GM23338 (cell line): ENCODE measurements around the gene ZDHHC7. TPM values are rescaled to one million over a fixed set of nuclear protein-coding genes. Genes with fewer than 3 reads are reported as not detected.
A peak's percentile ranks its signal among the peaks of the same experiment; 100 is the strongest.

Source experiments
- ATAC-seq: fragments of 200-7000 bp; cut with Tn5 transposase; 3 replicates; pipeline ENCODE4 v1.9.1; 2020
- DNase-seq: peaks from one replicate; pipeline ENCODE4 v3.0.0-alpha.2; 2015; ENCODE audit warnings: low spot score
- H2AFZ ChIP-seq: fragments of 200-600 bp; sonication (generic); 2 replicates; pipeline ENCODE4 v1.8.0; 2016; ENCODE audit warnings: antibody characterized with exemption, mild to moderate bottlenecking, moderate library complexity
- H3F3A ChIP-seq: fragments of 200-600 bp; sonication (generic); replicated peaks from 2 replicates; pipeline ENCODE4 v1.8.0; 2017; ENCODE audit warnings: antibody characterized with exemption, mixed run types, low read depth
- H3K27ac ChIP-seq: fragments of 200-600 bp; sonication (generic); 2 replicates; pipeline ENCODE4 v1.6.1; 2016; ENCODE audit warnings: low read depth
- H3K27me3 ChIP-seq: fragments of 200-600 bp; sonication (generic); 2 replicates; pipeline ENCODE4 v1.8.0; 2016; ENCODE audit warnings: mild to moderate bottlenecking, mixed run types, moderate library complexity; ENCODE audit not compliant: insufficient read depth
- H3K36me3 ChIP-seq: fragments of 200-600 bp; sonication (generic); 2 replicates; pipeline ENCODE4 v1.8.0; 2016; ENCODE audit warnings: mild to moderate bottlenecking; ENCODE audit not compliant: insufficient read depth
- H3K4me1 ChIP-seq: fragments of 200-600 bp; sonication (generic); 2 replicates; pipeline ENCODE4 v1.8.0; 2016; ENCODE audit warnings: mild to moderate bottlenecking, moderate library complexity; ENCODE audit not compliant: insufficient read depth
- H3K4me2 ChIP-seq: fragments of 200-600 bp; sonication (generic); 2 replicates; pipeline ENCODE4 v1.7.1; 2017; ENCODE audit warnings: mixed run types
- H3K4me3 ChIP-seq: fragments of 200-600 bp; sonication (generic); 2 replicates; pipeline ENCODE4 v1.6.1; 2016; ENCODE audit warnings: mixed run types
- H3K79me2 ChIP-seq: fragments of 200-600 bp; sonication (generic); replicated peaks from 2 replicates; pipeline ENCODE4 v1.8.0; 2017; ENCODE audit warnings: mild to moderate bottlenecking; ENCODE audit not compliant: insufficient read depth
- H3K9me2 ChIP-seq: fragments of 200-600 bp; sonication (generic); 2 replicates; pipeline ENCODE4 v1.8.0; 2017; ENCODE audit not compliant: insufficient read depth
- H4K20me1 ChIP-seq: fragments of 200-600 bp; sonication (generic); replicated peaks from 2 replicates; pipeline ENCODE4 v1.8.0; 2017; ENCODE audit warnings: mild to moderate bottlenecking; ENCODE audit not compliant: insufficient read depth
- H3K27ac Mint-ChIP-seq: 2 replicates; pipeline ENCODE4 v1.8.0; 2020; ENCODE audit warnings: inconsistent platforms, mild to moderate bottlenecking, moderate library complexity, mixed read lengths
- H3K27me3 Mint-ChIP-seq: 3 replicates; pipeline ENCODE4 v1.8.0; 2022; ENCODE audit warnings: low read depth, mild to moderate bottlenecking, moderate library complexity, mixed read lengths, inconsistent platforms; ENCODE audit not compliant: insufficient read depth, poor library complexity
- H3K36me3 Mint-ChIP-seq: 3 replicates; pipeline ENCODE4 v1.8.0; 2021; ENCODE audit warnings: low read depth, mild to moderate bottlenecking, inconsistent platforms, moderate library complexity, mixed read lengths
- H3K4me1 Mint-ChIP-seq: 3 replicates; pipeline ENCODE4 v1.8.0; 2020; ENCODE audit warnings: mild to moderate bottlenecking, inconsistent platforms, mixed read lengths
- H3K4me3 Mint-ChIP-seq: 3 replicates; pipeline ENCODE4 v1.8.0; 2021; ENCODE audit warnings: moderate library complexity, mild to moderate bottlenecking, inconsistent platforms, mixed read lengths
- H3K9me3 Mint-ChIP-seq: 3 replicates; pipeline ENCODE4 v1.8.0; 2020; ENCODE audit warnings: moderate library complexity, mild to moderate bottlenecking, inconsistent platforms, mixed read lengths
- ETS1 ChIP-seq: IDR thresholded peaks from 2 replicates; pipeline ENCODE4 v1.6.1; 2016; ENCODE audit warnings: antibody characterized with exemption
- EZH2 ChIP-seq: fragments of 200-600 bp; sonication (generic); IDR thresholded peaks from one replicate; pipeline ENCODE4 v1.8.0; 2017; ENCODE audit warnings: antibody characterized with exemption, mild to moderate bottlenecking, low read depth; ENCODE audit not compliant: unreplicated experiment
- EZH2phosphoT487 ChIP-seq: fragments of 200-600 bp; sonication (generic); IDR thresholded peaks from one replicate; pipeline ENCODE4 v1.8.1; 2018; ENCODE audit warnings: antibody characterized with exemption; ENCODE audit not compliant: unreplicated experiment
- JUNB ChIP-seq: IDR thresholded peaks from one replicate; pipeline ENCODE4 v1.6.1; 2016; ENCODE audit warnings: antibody characterized with exemption; ENCODE audit not compliant: unreplicated experiment
- NANOG ChIP-seq: IDR thresholded peaks from 2 replicates; pipeline ENCODE4 v1.6.1; 2016; ENCODE audit warnings: antibody characterized with exemption, borderline replicate concordance
- REST ChIP-seq: IDR thresholded peaks from one replicate; pipeline ENCODE4 v1.6.1; 2018; ENCODE audit warnings: antibody characterized with exemption; ENCODE audit not compliant: unreplicated experiment
- ZNF114 ChIP-seq: fragments of 250-450 bp; sonication (Bioruptor Pico); IDR thresholded peaks from 2 replicates; pipeline ENCODE4 v1.5.0; 2020; ENCODE audit warnings: mild to moderate bottlenecking, moderate library complexity
- ZNF331 ChIP-seq: fragments of 250-450 bp; sonication (Bioruptor Pico); IDR thresholded peaks from 2 replicates; pipeline ENCODE4 v1.5.0; 2020; ENCODE audit warnings: low read depth, mild to moderate bottlenecking, moderate library complexity
- ZNF462 ChIP-seq: fragments of 250-450 bp; sonication (Bioruptor Pico); IDR thresholded peaks from 2 replicates; pipeline ENCODE4 v1.5.0; 2020; ENCODE audit warnings: mild to moderate bottlenecking, moderate library complexity
- polyA plus RNA-seq: library from polyadenylated mRNA; unstranded; fragments of >200 nt; fragmentation: Nextera tagmentation; extraction: Ambion mirVana; gene quantifications from 2 replicates; pipeline ENCODE4 v1.2.1, GENCODE V29; 2016
- total RNA-seq: library from RNA; depleted of rRNA; stranded (reverse); fragments of >200 nt; shearing (Covaris generic); gene quantifications from 2 replicates; pipeline ENCODE4 v1.2.3, GENCODE V29; 2014

The ZDHHC7 gene
- total and polyA plus RNA-seq, 2 experiments from 2014 or later, result 13.1 to 46.1 TPM

GRCh38 chr16:85029408-85029784 lies 18.1 kb upstream of the ZDHHC7 start:
- H3K27ac Mint-ChIP-seq, result no peak overlapping the region

GRCh38 chr16:85028685-85029407 lies 17.5 kb upstream of the ZDHHC7 start:
- Histone ChIP-seq H3K4me2 (peak overlapping the region; percentile 81), H3K4me1 (peaks cover 16% of the 10 kb centered on the region; the same call in 1 of the 2 replicates), H3K9me2 (no peaks in the 10 kb centered on the region), H3K27ac (no peak overlapping the region), H3K4me3 (peak overlapping the region; percentile 83), H3K36me3 (no peaks in the 10 kb centered on the region), H4K20me1 (no peaks in the 10 kb centered on the region), H3K27me3 (peaks cover 14% of the 10 kb centered on the region; the same call in 1 of the 2 replicates), H2AFZ (no peak overlapping the region; the same call in 1 of the 2 replicates), H3F3A (no peaks in the 10 kb centered on the region), H3K79me2 (no peaks in the 10 kb centered on the region)
- Mint-ChIP-seq H3K27ac (no peak overlapping the region), H3K4me3 (peak overlapping the region; percentile 79), H3K36me3 (no peaks in the 10 kb centered on the region), H3K27me3 (peaks cover 14% of the 10 kb centered on the region), H3K4me1 (peaks cover 29% of the 10 kb centered on the region), H3K9me3 (no peaks in the 10 kb centered on the region)
- ATAC-seq, result peak; percentile 11
- no peak for DNase-seq
- no peak for TF ChIP-seq EZH2phosphoT487
- TF ChIP-seq ZNF114, result no peak
- no peak for TF ChIP-seq NANOG
- TF ChIP-seq REST, result no peak
- no peak for TF ChIP-seq ZNF462 (CRISPR knock-in tag)
- no peak for TF ChIP-seq EZH2

More at GRCh38 chr16:85029408-85029784, 18.1 kb upstream of the ZDHHC7 start:
- no peaks in the 10 kb centered on the region for H3K79me2 ChIP-seq
- no peak for TF ChIP-seq JUNB
- TF ChIP-seq ZNF331 (CRISPR knock-in tag), result no peak
- TF ChIP-seq ETS1, result no peak
- no peak for TF ChIP-seq EZH2
- no peaks in the 10 kb centered on the region for H4K20me1 ChIP-seq
- Mint-ChIP-seq H3K4me3 (peak overlapping the region; percentile 79; the same call in 2 of the 3 replicates), H3K4me1 (peaks cover 29% of the 10 kb centered on the region), H3K27me3 (peaks cover 14% of the 10 kb centered on the region), H3K36me3 (no peaks in the 10 kb centered on the region), H3K9me3 (no peaks in the 10 kb centered on the region)
- DNase-seq (no peak), ATAC-seq (no peak)
- H3K27me3 ChIP-seq, result peaks cover 14% of the 10 kb centered on the region; the same call in 1 of the 2 replicates
- no peak overlapping the region for H3K4me3 ChIP-seq
- H3K4me1 ChIP-seq, result peaks cover 16% of the 10 kb centered on the region; the same call in 1 of the 2 replicates
- no peaks in the 10 kb centered on the region for H3K9me2 ChIP-seq
- H3K27ac ChIP-seq, result no peak overlapping the region
- no peak overlapping the region for H2AFZ ChIP-seq
- no peaks in the 10 kb centered on the region for H3F3A ChIP-seq
- no peak overlapping the region for H3K4me2 ChIP-seq
- H3K36me3 ChIP-seq, result no peaks in the 10 kb centered on the region
